Measurements from ENCODE around the gene PPT1. TPM values are rescaled to one million over a fixed set of nuclear protein-coding genes. Genes with fewer than 3 reads are reported as not detected.

PPT1 gene
- total RNA-seq, 4 donors from 2014 or later, result 9.6 to 23.4 (median 11.6) TPM

- peaks cover 0 to 53% (median 26%) of the 10 kb centered on the region in 4 donors for H3K4me1 ChIP-seq
- DNase-seq, result no peak
Measured at GRCh38 chr1:40047769-40048168, 49.3 kb downstream of the PPT1 start.

DNA sequence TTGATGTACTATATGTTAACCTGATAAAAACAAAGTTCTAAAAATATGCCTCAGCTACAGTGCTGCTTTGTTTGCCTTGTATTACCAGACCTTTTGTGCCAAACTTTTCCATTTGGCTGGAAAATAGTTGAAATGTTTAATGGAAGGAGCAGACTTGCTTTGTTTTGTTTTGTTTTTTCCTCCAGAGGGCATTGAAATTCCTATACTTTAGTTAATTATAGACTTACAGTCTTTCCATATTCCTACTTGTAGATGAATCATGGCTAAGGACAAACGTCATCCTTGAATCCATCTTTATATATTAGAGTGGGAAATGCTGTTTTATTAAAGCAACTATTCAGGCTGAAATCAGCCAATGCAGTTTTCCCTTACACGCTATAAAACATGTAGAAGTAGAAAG is 49.8 kb downstream of the PPT1 start:
- Histone ChIP-seq H3K4me3 (no peak overlapping the region), H3K36me3 (peaks cover 0 to 8% (median 0%) of the 10 kb centered on the region in 3 donors), H3K9me3 (no peaks in the 10 kb centered on the region), H3K27me3 (no peaks in the 10 kb centered on the region), H3K27ac (no peak overlapping the region), H3K4me1 (peaks cover 0 to 58% (median 28%) of the 10 kb centered on the region in 4 donors)
- no peak for TF ChIP-seq POLR2A (IDR thresholded peaks at IDR 0.05)
- TF ChIP-seq, protein P1, sequence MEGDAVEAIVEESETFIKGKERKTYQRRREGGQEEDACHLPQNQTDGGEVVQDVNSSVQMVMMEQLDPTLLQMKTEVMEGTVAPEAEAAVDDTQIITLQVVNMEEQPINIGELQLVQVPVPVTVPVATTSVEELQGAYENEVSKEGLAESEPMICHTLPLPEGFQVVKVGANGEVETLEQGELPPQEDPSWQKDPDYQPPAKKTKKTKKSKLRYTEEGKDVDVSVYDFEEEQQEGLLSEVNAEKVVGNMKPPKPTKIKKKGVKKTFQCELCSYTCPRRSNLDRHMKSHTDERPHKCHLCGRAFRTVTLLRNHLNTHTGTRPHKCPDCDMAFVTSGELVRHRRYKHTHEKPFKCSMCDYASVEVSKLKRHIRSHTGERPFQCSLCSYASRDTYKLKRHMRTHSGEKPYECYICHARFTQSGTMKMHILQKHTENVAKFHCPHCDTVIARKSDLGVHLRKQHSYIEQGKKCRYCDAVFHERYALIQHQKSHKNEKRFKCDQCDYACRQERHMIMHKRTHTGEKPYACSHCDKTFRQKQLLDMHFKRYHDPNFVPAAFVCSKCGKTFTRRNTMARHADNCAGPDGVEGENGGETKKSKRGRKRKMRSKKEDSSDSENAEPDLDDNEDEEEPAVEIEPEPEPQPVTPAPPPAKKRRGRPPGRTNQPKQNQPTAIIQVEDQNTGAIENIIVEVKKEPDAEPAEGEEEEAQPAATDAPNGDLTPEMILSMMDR (IDR thresholded peaks at IDR 0.05), result no peak
- no peak for DNase-seq

More at GRCh38 chr1:40047769-40048168, 49.3 kb downstream of the PPT1 start:
- no peaks in the 10 kb centered on the region for H3K9me3 ChIP-seq
- H3K27me3 ChIP-seq, result no peaks in the 10 kb centered on the region
- no peak overlapping the region for H3K27ac ChIP-seq
- H3K4me3 ChIP-seq, result no peak overlapping the region
- TF ChIP-seq, protein P1 (IDR thresholded peaks at IDR 0.05), result no peak
- no peak for TF ChIP-seq POLR2A (IDR thresholded peaks at IDR 0.05)
- peaks cover 0 to 8% (median 0%) of the 10 kb centered on the region in 3 donors for H3K36me3 ChIP-seq

- H3K4me3 ChIP-seq, result no peak overlapping the region
- H3K9me3 ChIP-seq, result no peaks in the 10 kb centered on the region
- peaks cover 0 to 68% (median 28%) of the 10 kb centered on the region in 4 donors for H3K4me1 ChIP-seq
- no peak for TF ChIP-seq POLR2A (IDR thresholded peaks at IDR 0.05)
- TF ChIP-seq, protein P1 (IDR thresholded peaks at IDR 0.05), result no peak
- peaks cover 0 to 8% (median 0%) of the 10 kb centered on the region in 3 donors for H3K36me3 ChIP-seq
- no peak overlapping the region for H3K27ac ChIP-seq
- H3K27me3 ChIP-seq, result no peaks in the 10 kb centered on the region
- DNase-seq, result no peak
Measured at GRCh38 chr1:40045766-40046165, 51.3 kb downstream of the PPT1 start.

GRCh38 chr1:40045182-40045581 is 51.9 kb downstream of the PPT1 start:
- Histone ChIP-seq H3K27ac (no peak overlapping the region), H3K4me1 (peaks cover 0 to 68% (median 23%) of the 10 kb centered on the region in 4 donors)

GRCh38 chr1:40044110-40044509 is 52.9 kb downstream of the PPT1 start:
- H3K4me1 ChIP-seq, result peaks cover 0 to 60% (median 23%) of the 10 kb centered on the region in 4 donors
- no peaks in the 10 kb centered on the region for H3K9me3 ChIP-seq
- no peak overlapping the region for H3K4me3 ChIP-seq
- DNase-seq, result no peak
- peaks cover 0 to 4% (median 0%) of the 10 kb centered on the region in 3 donors for H3K36me3 ChIP-seq
- H3K27ac ChIP-seq, result peak overlapping the region in 1 of 4 donors; percentile 99
- TF ChIP-seq POLR2A (IDR thresholded peaks at IDR 0.05), result no peak
- TF ChIP-seq, protein P1 (IDR thresholded peaks at IDR 0.05), result no peak
- H3K27me3 ChIP-seq, result no peaks in the 10 kb centered on the region

More at GRCh38 chr1:40045182-40045581, 51.9 kb downstream of the PPT1 start:
- Histone ChIP-seq H3K36me3 (peaks cover 0 to 8% (median 0%) of the 10 kb centered on the region in 3 donors), H3K27me3 (no peaks in the 10 kb centered on the region), H3K9me3 (no peaks in the 10 kb centered on the region), H3K4me3 (no peak overlapping the region)
- TF ChIP-seq, protein P1 (IDR thresholded peaks at IDR 0.05), result no peak
- TF ChIP-seq POLR2A (IDR thresholded peaks at IDR 0.05), result no peak
- no peak for DNase-seq
